HL-60/S4 treated with phorbol 12-myristate 13-acetate at 8.2 ng/mL for 4 days and 3 days (cell line): Measurements from ENCODE around the gene SRPK3.

ENCODE experiments used
- in situ Hi-C: fragments of 300-500 bp; cut with MboI; formaldehyde crosslinking; loops from 2 replicates; pipeline ENCODE4 v1.15.0; 2022; ENCODE audit warnings: low sequenced_read_pairs

The SRPK3 gene

GRCh38 chrX:153828723-153829548 lies 48.1 kb downstream of the SRPK3 start:
- in situ Hi-C loops, result no loop called here

GRCh38 chrX:153829549-153829798 lies 48.6 kb downstream of the SRPK3 start:
- in situ Hi-C loops, result no loop called here

- in situ Hi-C loops, result no loop called here
Observed at GRCh38 chrX:153829799-153830639, 49.2 kb downstream of the SRPK3 start, which contains the start of gene PDZD4. PDZD4 (minus strand) TSS chrX:153830544; CDS start chrX:153830298, 246 bp downstream.

GRCh38 chrX:153830640-153831428 lies 50.0 kb downstream of the SRPK3 start:
- in situ Hi-C loops, result no loop called here

GRCh38 chrX:153831429-153832150 lies 50.7 kb downstream of the SRPK3 start:
- in situ Hi-C loops, result no loop called here

GRCh38 chrX:153832728-153833127 lies 51.9 kb downstream of the SRPK3 start:
- in situ Hi-C loops, result no loop called here
